Right lobe of liver (tissue), 6 donors: ENCODE data around the gene PKIG. TPM values are rescaled to one million over a fixed set of nuclear protein-coding genes. Genes with fewer than 3 reads are reported as not detected.
A peak's percentile ranks its signal among the peaks of the same experiment; 100 is the strongest.

Experiments
- ATAC-seq, 4 donors: fragments of 200-7000 bp; cut with Tn5 transposase; one replicate each; pipeline ENCODE4 v1.9.1; 2020; ENCODE audit warnings: mild to moderate bottlenecking in 4 of 4, moderate library complexity in 4 of 4
- DNase-seq, 3 donors: peaks; one replicate each; pipeline ENCODE4 v3.0.0-alpha.2; 2020
- H3K27ac ChIP-seq, 3 donors: fragments of 200-600 bp; one replicate each; pipeline ENCODE4 v1.8.0; 2022
- H3K27me3 ChIP-seq, 2 donors: fragments of 200-600 bp; one replicate each; pipeline ENCODE4 v1.8.0; 2022
- H3K36me3 ChIP-seq, 4 donors: fragments of 200-600 bp; sonication (generic) in 1 of 4; one replicate each; pipeline versions ENCODE4 v1.5.1 to v1.8.0; 2017 to 2022; ENCODE audit warnings: control low read depth in 1 of 4
- H3K4me1 ChIP-seq, 4 donors: fragments of 200-600 bp; sonication (generic) in 1 of 4; one replicate each; pipeline versions ENCODE4 v1.5.1 to v1.8.0; 2017 to 2022; ENCODE audit warnings: control low read depth in 1 of 4
- H3K4me3 ChIP-seq, 3 donors: fragments of 200-600 bp; one replicate each; pipeline ENCODE4 v1.8.0; 2022
- H3K9me3 ChIP-seq, 4 donors: fragments of 200-600 bp; sonication (generic) in 1 of 4; one replicate each; pipeline versions ENCODE4 v1.5.1 to v1.8.0; 2017 to 2022; ENCODE audit warnings: control low read depth in 1 of 4
- POLR2A ChIP-seq: fragments of 450-650 bp; IDR thresholded peaks from one replicate; pipeline ENCODE4 v1.6.1; 2017; ENCODE audit warnings: antibody characterized with exemption, mild to moderate bottlenecking
- WGBS: methylation state at CpG from one replicate; pipeline ENCODE4 v1.1.6; 2018; ENCODE audit warnings: low coverage, low lambda C conversion rate; ENCODE audit not compliant: insufficient coverage; ENCODE audit errors: missing lambda C conversion rate; 5-methylcytosine and 5-hydroxymethylcytosine counted together
- intact Hi-C, 2 donors: fragments of 100-400 bp; cut with DNase I; formaldehyde crosslinking; loops; one replicate each; pipeline versions ENCODE4 v1.11.2 to v1.14.1; 2022
- total RNA-seq, 6 experiments: library from RNA; depleted of rRNA in 2 of 6; stranded (reverse); fragments of >200 nt in 2 of 6; fragmentation: NEBNext Ultra II Directional in 3 of 6; extraction: Animal tissue kit (Norgen Biotek cat#: 25700) in 3 of 6; gene quantifications; one replicate each; pipeline versions ENCODE4 v1.1.0 to v1.2.4, GENCODE V29; 2016 to 2023
- TF ChIP-seq, protein P1 (sequence below), 4 donors: fragments of 200-600 bp in 3 of 4; fragments of 450-650 bp in 1 of 4; IDR thresholded peaks; one replicate each; pipeline versions ENCODE4 v1.5.1 to v1.8.0; 2016 to 2022; ENCODE audit warnings: antibody characterized with exemption in 4 of 4, mild to moderate bottlenecking in 2 of 4
- donor health status: DM: no; HTN: yes; CAD: no.
- donor health status: DM: no; HTN: no; CAD: no.
- donor health status: DM: no; HTN: no; CAD: no.
- donor health status: DM: no; HTN: yes; CAD: no.
- donor health status: DM: no; HTN: yes; CAD: no.

Gene PKIG
- total RNA-seq, 6 experiments from 2014 or later, result 11.7 to 31.7 (median 21.8) TPM

DNA sequence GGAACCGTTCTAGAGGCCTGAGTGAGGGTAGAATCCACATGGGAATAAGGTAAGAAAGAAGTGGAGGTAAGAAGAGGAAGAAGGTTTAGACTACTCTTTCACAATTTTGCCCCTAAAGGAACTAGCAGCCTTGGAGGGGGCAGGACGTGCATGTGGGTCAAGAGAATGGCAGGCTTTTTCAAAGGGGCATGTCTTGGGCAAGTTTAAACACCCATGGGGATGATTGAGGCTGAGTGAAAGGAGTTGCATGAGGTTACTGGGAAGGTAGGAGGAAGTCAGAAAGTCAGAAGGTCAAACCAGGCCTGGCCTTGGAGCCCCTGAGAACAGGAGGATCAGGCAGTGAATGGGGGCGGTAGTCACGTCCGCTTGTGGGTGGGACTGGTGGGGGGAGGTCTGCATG is 58.9 kb downstream of the PKIG start:
- Histone ChIP-seq H3K4me3 (no peak overlapping the region), H3K36me3 (no peaks in the 10 kb centered on the region), H3K4me1 (peaks cover 0 to 15% (median 4%) of the 10 kb centered on the region in 4 donors), H3K9me3 (no peaks in the 10 kb centered on the region), H3K27ac (no peak overlapping the region), H3K27me3 (no peaks in the 10 kb centered on the region)
- ATAC-seq (no peak), DNase-seq (no peak)
- WGBS, result 43% methylated on average over 1 of the region's 5 CpGs
- TF ChIP-seq, protein P1, sequence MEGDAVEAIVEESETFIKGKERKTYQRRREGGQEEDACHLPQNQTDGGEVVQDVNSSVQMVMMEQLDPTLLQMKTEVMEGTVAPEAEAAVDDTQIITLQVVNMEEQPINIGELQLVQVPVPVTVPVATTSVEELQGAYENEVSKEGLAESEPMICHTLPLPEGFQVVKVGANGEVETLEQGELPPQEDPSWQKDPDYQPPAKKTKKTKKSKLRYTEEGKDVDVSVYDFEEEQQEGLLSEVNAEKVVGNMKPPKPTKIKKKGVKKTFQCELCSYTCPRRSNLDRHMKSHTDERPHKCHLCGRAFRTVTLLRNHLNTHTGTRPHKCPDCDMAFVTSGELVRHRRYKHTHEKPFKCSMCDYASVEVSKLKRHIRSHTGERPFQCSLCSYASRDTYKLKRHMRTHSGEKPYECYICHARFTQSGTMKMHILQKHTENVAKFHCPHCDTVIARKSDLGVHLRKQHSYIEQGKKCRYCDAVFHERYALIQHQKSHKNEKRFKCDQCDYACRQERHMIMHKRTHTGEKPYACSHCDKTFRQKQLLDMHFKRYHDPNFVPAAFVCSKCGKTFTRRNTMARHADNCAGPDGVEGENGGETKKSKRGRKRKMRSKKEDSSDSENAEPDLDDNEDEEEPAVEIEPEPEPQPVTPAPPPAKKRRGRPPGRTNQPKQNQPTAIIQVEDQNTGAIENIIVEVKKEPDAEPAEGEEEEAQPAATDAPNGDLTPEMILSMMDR (IDR thresholded peaks at IDR 0.05), result no peak
- TF ChIP-seq POLR2A, result no peak
- intact Hi-C loops, result no loop called here

DNA sequence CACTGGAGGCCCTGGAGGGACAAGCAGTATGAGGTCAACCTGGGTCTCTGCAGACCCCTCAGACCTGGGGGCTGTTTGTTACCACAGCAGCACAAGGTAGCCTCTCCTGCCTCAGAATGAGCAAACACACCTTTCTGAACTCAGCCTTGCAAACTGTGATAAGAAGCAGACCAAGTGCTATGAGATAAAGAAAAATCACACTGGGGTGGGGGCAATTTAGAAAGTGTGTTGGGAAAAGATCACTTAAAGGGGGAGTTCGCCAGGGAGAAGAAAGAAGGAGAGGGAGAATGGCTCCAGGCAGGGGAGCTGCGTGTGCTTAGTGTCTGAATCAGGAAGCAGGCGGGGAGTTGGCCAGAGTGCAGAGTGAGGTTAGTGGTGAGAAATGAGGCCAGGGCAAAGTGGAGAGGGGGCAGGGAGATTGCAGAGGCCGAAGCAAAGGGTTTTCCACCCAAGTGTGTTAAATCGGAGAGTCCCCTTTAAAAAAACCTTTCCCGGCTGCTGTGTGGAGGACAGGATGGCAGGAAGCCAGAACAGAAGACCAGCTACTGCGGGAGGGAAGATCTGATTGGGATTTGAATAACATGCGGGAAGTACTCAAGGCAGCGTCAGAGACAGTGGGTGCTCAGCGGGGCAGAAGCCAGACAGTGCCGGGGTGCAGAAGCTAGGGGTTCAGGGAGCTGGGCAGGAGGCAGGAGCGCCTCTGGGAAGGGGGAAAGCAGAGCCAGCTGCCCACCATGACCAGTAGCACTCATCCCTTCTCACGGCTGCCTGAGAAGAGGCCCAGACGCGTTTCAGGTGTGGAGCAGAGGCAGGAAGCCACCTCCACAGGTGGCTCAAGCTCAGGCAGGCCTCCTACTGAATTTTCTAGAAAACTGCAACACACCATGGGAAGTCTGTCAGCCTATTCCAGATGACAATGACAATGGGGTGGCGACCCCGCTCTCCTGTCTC is 60.1 kb downstream of the PKIG start:
- H3K36me3 ChIP-seq, result no peaks in the 10 kb centered on the region
- WGBS, result 0% methylated on average over 10 of the region's 17 CpGs
- H3K4me3 ChIP-seq, result peak overlapping the region in 1 of 3 donors; percentile 10
- ATAC-seq (peak; percentile 72 to 84 (median 78)), DNase-seq (peak; percentile 70 to 73 (median 72))
- no peak for TF ChIP-seq POLR2A
- TF ChIP-seq, protein P1 (IDR thresholded peaks at IDR 0.05), result peak in 1 of 4 donors; percentile 3
- no peaks in the 10 kb centered on the region for H3K27me3 ChIP-seq
- peak overlapping the region; percentile 35 to 49 (median 47) for H3K27ac ChIP-seq
- intact Hi-C loops, result no loop called here
- H3K9me3 ChIP-seq, result no peaks in the 10 kb centered on the region
- H3K4me1 ChIP-seq, result peaks cover 0 to 15% (median 4%) of the 10 kb centered on the region in 4 donors

DNA sequence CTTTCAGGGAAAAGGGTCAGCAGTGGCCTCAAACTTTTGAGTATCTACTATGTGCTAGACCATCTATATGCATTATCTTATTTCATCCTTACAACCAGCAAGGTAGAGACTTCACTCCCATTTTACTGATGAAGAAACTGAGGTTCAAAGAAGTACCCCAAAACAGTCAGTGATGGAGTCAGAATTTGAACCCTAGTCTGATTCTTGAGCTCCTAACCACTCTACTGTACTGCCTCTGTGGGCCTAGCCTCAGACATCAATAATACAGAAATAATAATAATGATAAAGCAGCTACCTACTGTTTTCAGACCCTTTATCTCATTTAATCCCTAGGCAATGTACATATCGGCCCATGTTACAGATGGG is 60.8 kb downstream of the PKIG start:
- ATAC-seq (no peak), DNase-seq (no peak)
- intact Hi-C loops, result no loop called here
- Histone ChIP-seq H3K4me1 (peaks cover 0 to 15% (median 4%) of the 10 kb centered on the region in 4 donors), H3K27ac (peak overlapping the region; percentile 35 to 49 (median 47)), H3K9me3 (no peaks in the 10 kb centered on the region), H3K4me3 (no peak overlapping the region), H3K27me3 (no peaks in the 10 kb centered on the region), H3K36me3 (no peaks in the 10 kb centered on the region)
- TF ChIP-seq, protein P1 (IDR thresholded peaks at IDR 0.05), result peak in 1 of 4 donors; percentile 0
- no peak for TF ChIP-seq POLR2A
- no CpG with 5 or more reads among the region's 1 CpG for WGBS

DNA sequence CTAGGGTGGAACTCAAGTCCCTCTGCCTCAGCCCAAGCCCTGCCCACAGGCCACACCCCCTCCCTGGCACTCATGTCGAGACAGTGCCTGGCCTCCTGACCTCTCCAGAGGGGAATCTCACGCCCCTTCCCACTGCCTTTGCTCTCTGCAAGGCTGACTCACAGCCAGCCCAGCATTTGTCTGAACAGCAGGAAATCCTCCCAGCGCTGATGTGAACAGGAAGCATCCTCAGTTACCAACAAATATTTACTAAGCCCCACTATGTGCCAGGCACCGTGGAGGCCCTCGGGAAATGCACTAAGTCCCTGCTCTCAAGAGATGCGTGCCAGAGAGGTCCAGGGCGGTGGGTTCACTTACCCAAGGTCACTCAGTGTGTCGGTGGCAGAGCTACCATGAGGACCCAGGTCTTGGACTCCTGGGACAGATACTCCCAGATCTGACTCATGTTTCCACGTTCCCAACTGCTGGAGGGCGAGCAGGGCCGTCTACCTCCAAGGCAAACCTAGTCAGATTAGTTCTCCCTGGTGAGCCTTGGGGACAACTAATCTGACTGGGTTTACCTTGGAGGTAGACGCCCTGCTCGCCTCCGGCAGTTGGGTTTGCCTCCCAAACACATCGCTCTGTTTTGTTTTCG is 61.3 kb downstream of the PKIG start:
- Histone ChIP-seq H3K4me3 (no peak overlapping the region), H3K36me3 (no peaks in the 10 kb centered on the region), H3K27ac (peak overlapping the region in 2 of 3 donors; percentile 47 to 49), H3K27me3 (no peaks in the 10 kb centered on the region), H3K4me1 (peaks cover 0 to 15% (median 4%) of the 10 kb centered on the region in 4 donors), H3K9me3 (no peaks in the 10 kb centered on the region)
- 53% methylated on average over 7 of the region's 16 CpGs for WGBS
- peak; percentile 49 to 69 (median 66) for ATAC-seq
- peak in 2 of 3 donors; percentile 61 to 66 for DNase-seq
- TF ChIP-seq POLR2A, result no peak
- TF ChIP-seq, protein P1 (IDR thresholded peaks at IDR 0.05), result no peak
- intact Hi-C loops, result no loop called here
